B cell (primary cell): Measurements from ENCODE around the gene CMPK1. TPM values are rescaled to one million over a fixed set of nuclear protein-coding genes. Genes with fewer than 3 reads are reported as not detected.

ENCODE experiments used
- ATAC-seq: fragments of 200-7000 bp; cut with Tn5 transposase; one replicate; pipeline ENCODE4 v1.10.0; 2021; ENCODE audit warnings: low read depth, mild to moderate bottlenecking, moderate number of reproducible peaks, moderate library complexity
- CTCF ChIA-PET: fragments of 350-600 bp; sonication (Branson Sonifier 250); formaldehyde crosslinking; loops from one replicate; lab custom pipeline; 2021; ENCODE audit warnings: antibody characterized with exemption, inconsistent platforms; lab: Charles Lee
- POLR2A ChIA-PET: fragments of 350-600 bp; sonication (Branson Sonifier 250); formaldehyde crosslinking; loops from one replicate; lab custom pipeline; 2021; ENCODE audit warnings: antibody characterized with exemption; lab: Charles Lee
- DNase-seq: peaks from one replicate; pipeline ENCODE4 v3.0.0; 2013
- H2AFZ ChIP-seq: 2 replicates; pipeline ENCODE4 v1.6.1; 2012; ENCODE audit warnings: mild to moderate bottlenecking, low read depth, low read length; ENCODE audit not compliant: insufficient read depth, poor library complexity, severe bottlenecking
- H3K27ac ChIP-seq, 2 donors: 1 replicate in 1 of 2; 2 replicates in 1 of 2; pipeline ENCODE4 v1.5.1; 2012 to 2013; ENCODE audit warnings: low read length in 2 of 2, mild to moderate bottlenecking in 2 of 2, moderate library complexity in 1 of 2
- H3K27me3 ChIP-seq, 4 experiments: fragments of 200-600 bp in 1 of 4; sonication (generic) in 1 of 4; replicated peaks in 1 of 4; 1 replicate in 2 of 4; 2 replicates in 2 of 4; pipeline versions ENCODE4 v1.6.1 to v1.7.0; 2013 to 2016; ENCODE audit warnings: low read length in 3 of 4, mild to moderate bottlenecking in 2 of 4, mixed read lengths in 1 of 4, moderate library complexity in 1 of 4; ENCODE audit not compliant: insufficient read depth in 4 of 4, control insufficient read depth in 3 of 4; ENCODE audit errors: control extremely low read depth in 1 of 4
- H3K36me3 ChIP-seq, 2 experiments: replicated peaks in 1 of 2; 1 replicate in 1 of 2; 2 replicates in 1 of 2; pipeline versions ENCODE4 v1.6.1 to v1.7.1; 2013; ENCODE audit warnings: low read length in 1 of 2; ENCODE audit not compliant: insufficient read depth in 2 of 2, control insufficient read depth in 1 of 2; ENCODE audit errors: control extremely low read depth in 1 of 2, extremely low read depth in 1 of 2
- H3K4me1 ChIP-seq, 2 donors: fragments of 200-600 bp in 1 of 2; sonication (generic) in 1 of 2; 1 replicate in 1 of 2; 2 replicates in 1 of 2; pipeline versions ENCODE4 v1.5.1 to v1.6.1; 2013 to 2017; ENCODE audit warnings: low read length in 2 of 2; ENCODE audit not compliant: control insufficient read depth in 2 of 2, insufficient read depth in 2 of 2
- H3K4me2 ChIP-seq: replicated peaks from 2 replicates; pipeline ENCODE3; 2012; ENCODE audit warnings: mild to moderate bottlenecking, low read depth, low read length; ENCODE audit not compliant: poor library complexity, severe bottlenecking
- H3K4me3 ChIP-seq, 5 experiments: fragments of 200-600 bp in 1 of 5; sonication (generic) in 1 of 5; 1 replicate in 3 of 5; 2 replicates in 2 of 5; pipeline versions ENCODE4 v1.5.1 to v1.7.0; 2011 to 2016; ENCODE audit warnings: low read length in 4 of 5, mild to moderate bottlenecking in 4 of 5, low read depth in 2 of 5, control low read depth in 1 of 5, moderate library complexity in 1 of 5; ENCODE audit not compliant: insufficient read depth in 1 of 5; ENCODE audit errors: control extremely low read depth in 1 of 5, extremely low read depth in 1 of 5
- H3K79me2 ChIP-seq: fragments of 200-600 bp; sonication (generic); one replicate; pipeline ENCODE4 v1.6.0; 2016; ENCODE audit warnings: low read length; ENCODE audit not compliant: control insufficient read depth, insufficient read depth
- H3K9ac ChIP-seq: fragments of 200-600 bp; sonication (generic); 2 replicates; pipeline ENCODE4 v1.6.1; 2017; ENCODE audit warnings: mild to moderate bottlenecking, low read length, moderate library complexity
- H3K9me3 ChIP-seq, 3 donors: one replicate each; pipeline versions ENCODE4 v1.6.1 to v1.7.1; 2013; ENCODE audit warnings: low read length in 2 of 3; ENCODE audit not compliant: control insufficient read depth in 2 of 3, insufficient read depth in 1 of 3; ENCODE audit errors: control extremely low read depth in 1 of 3
- H4K20me1 ChIP-seq: 2 replicates; pipeline ENCODE4 v1.6.0; 2012; ENCODE audit warnings: mild to moderate bottlenecking, low read length; ENCODE audit not compliant: insufficient read depth, control insufficient read depth, poor library complexity, severe bottlenecking
- H3K27ac Mint-ChIP-seq: one replicate; pipeline ENCODE4 v1.8.0; 2021; ENCODE audit warnings: mixed read lengths
- H3K27me3 Mint-ChIP-seq: one replicate; pipeline ENCODE4 v1.8.0; 2021; ENCODE audit warnings: mixed read lengths
- H3K4me1 Mint-ChIP-seq: one replicate; pipeline ENCODE4 v1.8.0; 2021; ENCODE audit warnings: mixed read lengths
- H3K4me3 Mint-ChIP-seq: one replicate; pipeline ENCODE4 v1.8.0; 2021; ENCODE audit warnings: mixed read lengths
- H3K9me3 Mint-ChIP-seq: one replicate; pipeline ENCODE4 v1.8.0; 2022; ENCODE audit warnings: mixed read lengths; ENCODE audit not compliant: insufficient read depth
- EZH2 ChIP-seq: IDR thresholded peaks from 2 replicates; pipeline ENCODE4 v1.6.1; 2012; ENCODE audit warnings: borderline replicate concordance, low read depth, mild to moderate bottlenecking, moderate library complexity, low read length; ENCODE audit not compliant: insufficient read depth, poor library complexity, severe bottlenecking
- WGBS: methylation state at CpG from one replicate; pipeline ENCODE4 v1.1.5; 2013; ENCODE audit warnings: missing lambda C conversion rate; ENCODE audit not compliant: insufficient coverage; 5-methylcytosine and 5-hydroxymethylcytosine counted together
- intact Hi-C: fragments of 100-400 bp; cut with micrococcal nuclease; formaldehyde crosslinking; loops from one replicate; pipeline ENCODE4 v1.10.0; 2022
- polyA plus RNA-seq: library from polyadenylated mRNA; depleted of rRNA; stranded (reverse); fragments of >200 nt; gene quantifications from 2 replicates; pipeline ENCODE4 v1.2.3, GENCODE V29; 2012
- total RNA-seq, 2 donors: library from RNA; stranded (reverse); fragments of 120-200 nt in 1 of 2; gene quantifications; 1 replicate in 1 of 2; 2 replicates in 1 of 2; pipeline versions ENCODE4 v1.2.3 to v1.2.4, GENCODE V29; 2013 to 2022
- TF ChIP-seq, protein P1 (sequence below): fragments of 200-600 bp; IDR thresholded peaks from one replicate; pipeline ENCODE4 v1.8.0; 2022; ENCODE audit warnings: antibody characterized with exemption, mild to moderate bottlenecking

The CMPK1 gene
- total and polyA plus RNA-seq, 2 donors (not counting 1 experiment from before 2014, with no cell fraction given), result 16.8 to 97.4 TPM

DNA sequence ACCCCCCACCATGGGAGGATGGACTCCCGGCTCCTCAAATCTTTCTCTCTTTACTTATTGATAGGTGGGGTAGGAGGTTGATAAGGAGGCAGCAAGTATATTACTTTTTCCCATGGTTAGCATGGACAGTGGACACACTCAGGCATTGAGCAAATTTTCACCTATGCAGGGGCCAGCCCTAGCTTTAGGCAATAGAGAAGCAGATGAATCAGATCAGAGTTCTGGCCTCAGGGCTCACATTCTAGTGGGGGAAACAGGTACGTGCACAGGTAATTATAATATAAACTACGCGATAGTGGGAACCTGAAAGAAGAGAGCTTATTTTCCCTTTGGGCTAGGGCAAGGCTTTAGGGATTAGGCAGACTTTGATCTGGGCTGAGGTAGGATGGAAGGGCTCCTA is 69.0 kb downstream of the CMPK1 start:
- no peaks in the 10 kb centered on the region for H4K20me1 ChIP-seq
- no peak for ATAC-seq
- H3K27me3 ChIP-seq, result peaks cover 0 to 6% (median 0%) of the 10 kb centered on the region in 4 experiments
- no peak overlapping the region for H3K27ac ChIP-seq
- DNase-seq, result no peak
- CTCF ChIA-PET, result no interaction called here
- no peak for TF ChIP-seq EZH2
- TF ChIP-seq, protein P1, sequence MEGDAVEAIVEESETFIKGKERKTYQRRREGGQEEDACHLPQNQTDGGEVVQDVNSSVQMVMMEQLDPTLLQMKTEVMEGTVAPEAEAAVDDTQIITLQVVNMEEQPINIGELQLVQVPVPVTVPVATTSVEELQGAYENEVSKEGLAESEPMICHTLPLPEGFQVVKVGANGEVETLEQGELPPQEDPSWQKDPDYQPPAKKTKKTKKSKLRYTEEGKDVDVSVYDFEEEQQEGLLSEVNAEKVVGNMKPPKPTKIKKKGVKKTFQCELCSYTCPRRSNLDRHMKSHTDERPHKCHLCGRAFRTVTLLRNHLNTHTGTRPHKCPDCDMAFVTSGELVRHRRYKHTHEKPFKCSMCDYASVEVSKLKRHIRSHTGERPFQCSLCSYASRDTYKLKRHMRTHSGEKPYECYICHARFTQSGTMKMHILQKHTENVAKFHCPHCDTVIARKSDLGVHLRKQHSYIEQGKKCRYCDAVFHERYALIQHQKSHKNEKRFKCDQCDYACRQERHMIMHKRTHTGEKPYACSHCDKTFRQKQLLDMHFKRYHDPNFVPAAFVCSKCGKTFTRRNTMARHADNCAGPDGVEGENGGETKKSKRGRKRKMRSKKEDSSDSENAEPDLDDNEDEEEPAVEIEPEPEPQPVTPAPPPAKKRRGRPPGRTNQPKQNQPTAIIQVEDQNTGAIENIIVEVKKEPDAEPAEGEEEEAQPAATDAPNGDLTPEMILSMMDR, result no peak
- H3K9me3 ChIP-seq, result no peaks in the 10 kb centered on the region
- H3K27ac Mint-ChIP-seq, result no peak overlapping the region
- POLR2A ChIA-PET, result no interaction called here
- H3K27me3 Mint-ChIP-seq, result peaks cover 42% of the 10 kb centered on the region
- peaks cover 4% of the 10 kb centered on the region for H3K4me1 Mint-ChIP-seq
- no peaks in the 10 kb centered on the region for H3K9me3 Mint-ChIP-seq
- no peak overlapping the region for H2AFZ ChIP-seq
- H3K9ac ChIP-seq, result no peak overlapping the region
- H3K4me1 ChIP-seq, result peaks cover 0 to 4% of the 10 kb centered on the region in 2 donors
- no peak overlapping the region for H3K4me2 ChIP-seq
- WGBS, result 100% methylated on average over 2 of the region's 4 CpGs
- intact Hi-C loops, result no loop called here
- no peaks in the 10 kb centered on the region for H3K79me2 ChIP-seq
- H3K36me3 ChIP-seq, result no peaks in the 10 kb centered on the region
- no peak overlapping the region for H3K4me3 ChIP-seq
- H3K4me3 Mint-ChIP-seq, result no peak overlapping the region

DNA sequence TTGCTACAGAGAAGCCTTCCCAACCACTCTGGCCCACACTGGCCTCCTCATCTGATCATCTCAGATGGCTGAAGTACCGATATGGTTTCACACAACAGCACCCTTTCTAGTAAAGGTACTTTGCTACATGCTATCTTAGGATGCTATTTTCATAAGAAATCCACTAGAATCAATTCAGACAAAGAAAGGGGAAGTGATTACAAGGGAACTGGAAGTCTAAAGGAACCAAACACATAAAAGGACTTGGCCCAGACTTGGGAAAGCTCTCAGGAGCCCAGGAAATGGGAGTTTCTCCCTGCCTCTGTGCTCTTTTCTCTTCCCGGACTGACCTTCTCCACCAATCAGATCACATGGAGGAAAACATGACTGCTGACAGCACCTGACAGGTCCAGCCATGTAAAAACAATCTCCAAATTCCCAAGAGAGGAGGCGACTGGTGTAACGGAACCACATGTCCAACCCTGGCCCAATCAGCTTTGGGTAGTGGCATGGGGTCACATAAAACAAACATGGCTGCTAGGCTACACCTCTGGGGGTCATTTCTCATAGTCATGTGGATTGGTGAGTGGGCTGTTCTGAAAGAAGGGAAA is 69.8 kb downstream of the CMPK1 start:
- 89% methylated on average over 3 of the region's 4 CpGs for WGBS
- POLR2A ChIA-PET, result no interaction called here
- ATAC-seq (no peak), DNase-seq (no peak)
- TF ChIP-seq, protein P1, result no peak
- no peak for TF ChIP-seq EZH2
- no peaks in the 10 kb centered on the region for H3K79me2 ChIP-seq
- intact Hi-C loops, result no loop called here
- H3K4me1 Mint-ChIP-seq, result peaks cover 4% of the 10 kb centered on the region
- peaks cover 0 to 5% (median 0%) of the 10 kb centered on the region in 4 experiments for H3K27me3 ChIP-seq
- H3K4me2 ChIP-seq, result no peak overlapping the region
- peaks cover 0 to 4% of the 10 kb centered on the region in 2 donors for H3K4me1 ChIP-seq
- no peaks in the 10 kb centered on the region for H3K9me3 ChIP-seq
- H3K36me3 ChIP-seq, result no peaks in the 10 kb centered on the region
- H3K27ac ChIP-seq, result no peak overlapping the region
- no peaks in the 10 kb centered on the region for H4K20me1 ChIP-seq
- H3K27me3 Mint-ChIP-seq, result peaks cover 39% of the 10 kb centered on the region
- H3K9ac ChIP-seq, result no peak overlapping the region
- H2AFZ ChIP-seq, result no peak overlapping the region
- no peak overlapping the region for H3K27ac Mint-ChIP-seq
- no peak overlapping the region for H3K4me3 ChIP-seq
- H3K9me3 Mint-ChIP-seq, result no peaks in the 10 kb centered on the region
- no peak overlapping the region for H3K4me3 Mint-ChIP-seq
- CTCF ChIA-PET, result no interaction called here
